ENCODE measurements around the gene P2RX7.

DNA sequence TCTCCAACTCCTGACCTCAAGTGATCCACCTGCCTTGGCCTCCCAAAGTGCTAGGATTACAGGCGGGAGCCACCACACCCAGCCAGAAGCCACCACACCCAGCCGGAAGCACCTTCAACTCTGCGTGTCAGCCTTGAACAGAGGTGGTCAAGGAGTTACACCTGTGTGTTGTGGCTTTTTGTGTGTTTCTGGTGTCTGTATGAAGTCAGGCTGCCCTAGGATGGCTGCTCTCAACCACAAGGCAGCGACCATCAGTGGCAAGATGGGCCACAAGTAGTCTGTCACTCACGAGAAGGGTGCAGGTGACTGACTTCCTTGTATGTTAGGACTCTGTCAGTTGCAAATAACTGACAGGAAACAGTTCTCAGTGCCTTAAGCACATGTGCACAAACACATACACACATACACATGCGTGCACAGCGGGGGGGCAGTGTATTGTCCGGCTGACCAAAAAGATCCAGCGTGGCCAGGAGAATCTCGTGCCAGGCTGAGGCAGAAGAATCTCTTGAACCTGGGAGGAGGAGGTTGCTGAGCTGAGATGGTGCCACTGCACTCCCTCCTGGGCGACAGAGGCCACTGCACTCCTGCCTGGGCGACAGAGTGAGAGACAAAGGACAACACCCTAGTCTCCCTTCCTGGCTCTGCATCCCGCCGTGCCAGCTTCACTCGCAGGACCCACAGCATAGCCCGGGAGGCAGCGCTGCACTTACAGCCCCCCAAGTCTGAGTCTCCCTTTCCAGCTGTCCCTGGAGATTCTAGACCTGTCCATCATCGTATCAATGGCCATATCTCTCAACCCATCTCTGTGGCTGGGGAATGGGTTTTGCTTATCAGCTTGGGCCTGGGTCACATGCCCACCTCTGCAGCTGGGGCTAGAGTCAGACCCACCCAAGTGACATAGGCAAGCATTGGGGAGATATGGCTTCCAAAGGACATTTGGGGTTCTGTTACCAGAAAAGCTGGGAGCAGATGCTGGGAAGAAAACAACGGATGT is 90.9 kb downstream of the P2RX7 start:
- TF ChIP-seq, protein P1, sequence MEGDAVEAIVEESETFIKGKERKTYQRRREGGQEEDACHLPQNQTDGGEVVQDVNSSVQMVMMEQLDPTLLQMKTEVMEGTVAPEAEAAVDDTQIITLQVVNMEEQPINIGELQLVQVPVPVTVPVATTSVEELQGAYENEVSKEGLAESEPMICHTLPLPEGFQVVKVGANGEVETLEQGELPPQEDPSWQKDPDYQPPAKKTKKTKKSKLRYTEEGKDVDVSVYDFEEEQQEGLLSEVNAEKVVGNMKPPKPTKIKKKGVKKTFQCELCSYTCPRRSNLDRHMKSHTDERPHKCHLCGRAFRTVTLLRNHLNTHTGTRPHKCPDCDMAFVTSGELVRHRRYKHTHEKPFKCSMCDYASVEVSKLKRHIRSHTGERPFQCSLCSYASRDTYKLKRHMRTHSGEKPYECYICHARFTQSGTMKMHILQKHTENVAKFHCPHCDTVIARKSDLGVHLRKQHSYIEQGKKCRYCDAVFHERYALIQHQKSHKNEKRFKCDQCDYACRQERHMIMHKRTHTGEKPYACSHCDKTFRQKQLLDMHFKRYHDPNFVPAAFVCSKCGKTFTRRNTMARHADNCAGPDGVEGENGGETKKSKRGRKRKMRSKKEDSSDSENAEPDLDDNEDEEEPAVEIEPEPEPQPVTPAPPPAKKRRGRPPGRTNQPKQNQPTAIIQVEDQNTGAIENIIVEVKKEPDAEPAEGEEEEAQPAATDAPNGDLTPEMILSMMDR (conservative IDR thresholded peaks at IDR 0.05; ENCODE audit: low read depth, low read length), result peak; percentile 29; the same call in 1 of the 2 replicates
- TF ChIP-seq EZH2 (IDR thresholded peaks at IDR 0.05; ENCODE audit: borderline replicate concordance, low read depth, low read length, poor library complexity, severe bottlenecking), result no peak

All from A673 (cell line).